Thymus (tissue), 11 donors: ENCODE measurements around the gene TPO. TPM values are rescaled to one million over a fixed set of nuclear protein-coding genes. Genes with fewer than 3 reads are reported as not detected.
"Not testable (repeated sequence)": the region's sequence is repeated elsewhere in the genome, so short reads cannot be mapped to it uniquely, and the experiment has no call there.

ENCODE experiments used
- DNase-seq, 9 donors: peaks; one replicate each; pipeline ENCODE4 v3.0.0-alpha.2; 2013; ENCODE audit warnings: low spot score in 9 of 9, low read depth in 6 of 9, missing footprints in 1 of 9
- H3K27ac ChIP-seq, 2 donors: one replicate each; pipeline ENCODE4 v1.5.1; 2013; ENCODE audit warnings: control low read depth in 1 of 2, low read depth in 1 of 2, low read length in 1 of 2, mild to moderate bottlenecking in 1 of 2, moderate library complexity in 1 of 2
- H3K27me3 ChIP-seq, 2 donors: one replicate each; pipeline ENCODE4 v1.5.1; 2013; ENCODE audit warnings: low read length in 1 of 2; ENCODE audit not compliant: control insufficient read depth in 2 of 2, insufficient read depth in 1 of 2
- H3K36me3 ChIP-seq, 2 donors: one replicate each; pipeline ENCODE4 v1.5.1; 2013; ENCODE audit warnings: low read length in 1 of 2, mild to moderate bottlenecking in 1 of 2, moderate library complexity in 1 of 2; ENCODE audit not compliant: control insufficient read depth in 2 of 2, insufficient read depth in 2 of 2
- H3K4me1 ChIP-seq, 2 donors: one replicate each; pipeline ENCODE4 v1.5.1; 2013; ENCODE audit warnings: low read length in 2 of 2; ENCODE audit not compliant: control insufficient read depth in 2 of 2, insufficient read depth in 2 of 2
- H3K4me3 ChIP-seq, 2 donors: one replicate each; pipeline ENCODE4 v1.5.1; 2013; ENCODE audit warnings: low read length in 2 of 2, control low read depth in 1 of 2, mild to moderate bottlenecking in 1 of 2
- H3K9me3 ChIP-seq, 2 donors: one replicate each; pipeline ENCODE4 v1.5.1; 2013; ENCODE audit warnings: low read length in 1 of 2, mild to moderate bottlenecking in 1 of 2; ENCODE audit not compliant: control insufficient read depth in 2 of 2, insufficient read depth in 1 of 2
- WGBS: extraction: QIAGEN DNeasy Blood & Tissue Kit; methylation state at CpG from one replicate; pipeline ENCODE4 v1.1.7; 2013; 5-methylcytosine and 5-hydroxymethylcytosine counted together
- polyA plus RNA-seq: library from polyadenylated mRNA; stranded (reverse); fragments of 200-250 nt; gene quantifications from one replicate; pipeline ENCODE4 v1.2.3, GENCODE V29; 2013
- total RNA-seq: library from RNA; stranded (reverse); fragments of 120-200 nt; gene quantifications from one replicate; pipeline ENCODE4 v1.2.4, GENCODE V29; 2013
- donor health status: healthy.

Gene TPO
- total and polyA plus RNA-seq, 2 donors: 0.05 to 2.0 TPM

DNA sequence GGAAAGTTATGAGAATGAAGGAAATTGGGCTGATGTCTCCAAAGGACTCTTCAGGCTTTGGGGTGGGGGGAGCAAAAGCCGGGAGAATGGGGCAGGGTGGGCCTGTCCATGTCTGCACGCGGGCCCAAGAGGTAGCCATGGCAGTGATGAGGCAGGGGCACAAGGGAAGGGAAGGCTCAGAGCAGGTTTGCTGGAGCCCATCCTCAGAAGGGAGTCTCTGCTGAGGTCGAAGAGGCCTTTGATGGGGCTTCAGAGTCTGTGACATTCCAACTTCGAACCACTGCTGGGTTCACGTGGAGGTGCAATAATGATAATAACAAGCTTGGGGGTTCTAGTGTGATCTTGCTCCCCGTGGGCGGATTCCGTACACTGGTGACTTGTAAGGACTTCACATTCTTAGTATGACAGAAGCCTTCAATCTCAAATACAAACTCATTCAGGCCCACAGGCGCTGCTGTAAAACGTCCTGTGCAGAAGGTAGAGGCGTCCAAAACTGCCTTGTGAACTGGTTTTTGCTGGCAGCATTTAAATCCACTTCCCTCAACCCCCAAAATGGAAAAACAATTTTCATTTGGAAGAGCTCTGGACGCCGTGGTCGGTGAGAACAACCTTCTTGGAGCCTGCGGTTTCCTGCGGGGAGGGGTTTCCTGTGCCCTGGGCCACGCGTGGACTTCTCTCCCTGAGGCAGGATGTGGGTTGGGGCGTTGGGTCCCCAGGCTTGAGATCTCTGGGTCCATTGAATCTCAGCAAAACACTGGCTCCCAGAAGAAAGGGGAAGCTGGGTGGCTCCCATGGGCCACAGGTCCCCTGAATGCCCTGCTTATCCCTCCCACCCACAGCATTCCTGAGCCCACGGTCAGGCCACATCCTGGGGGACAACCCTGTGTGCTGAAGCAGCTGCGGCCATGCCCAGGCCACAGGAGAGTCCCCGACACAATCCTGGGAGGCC, 151.0 kb downstream of the TPO start:
- Histone ChIP-seq H3K9me3 (peaks cover 0 to 12% of the 10 kb centered on the region in 2 donors), H3K4me3 (no peak overlapping the region), H3K4me1 (peaks cover 0 to 6% of the 10 kb centered on the region in 2 donors), H3K27me3 (peaks cover 0 to 6% of the 10 kb centered on the region in 2 donors), H3K36me3 (no peaks in the 10 kb centered on the region), H3K27ac (no peak overlapping the region)
- DNase-seq: peak in 2 of 9 donors; percentile 14 to 25
- 35% methylated on average over 23 of the region's 23 CpGs for WGBS

DNA sequence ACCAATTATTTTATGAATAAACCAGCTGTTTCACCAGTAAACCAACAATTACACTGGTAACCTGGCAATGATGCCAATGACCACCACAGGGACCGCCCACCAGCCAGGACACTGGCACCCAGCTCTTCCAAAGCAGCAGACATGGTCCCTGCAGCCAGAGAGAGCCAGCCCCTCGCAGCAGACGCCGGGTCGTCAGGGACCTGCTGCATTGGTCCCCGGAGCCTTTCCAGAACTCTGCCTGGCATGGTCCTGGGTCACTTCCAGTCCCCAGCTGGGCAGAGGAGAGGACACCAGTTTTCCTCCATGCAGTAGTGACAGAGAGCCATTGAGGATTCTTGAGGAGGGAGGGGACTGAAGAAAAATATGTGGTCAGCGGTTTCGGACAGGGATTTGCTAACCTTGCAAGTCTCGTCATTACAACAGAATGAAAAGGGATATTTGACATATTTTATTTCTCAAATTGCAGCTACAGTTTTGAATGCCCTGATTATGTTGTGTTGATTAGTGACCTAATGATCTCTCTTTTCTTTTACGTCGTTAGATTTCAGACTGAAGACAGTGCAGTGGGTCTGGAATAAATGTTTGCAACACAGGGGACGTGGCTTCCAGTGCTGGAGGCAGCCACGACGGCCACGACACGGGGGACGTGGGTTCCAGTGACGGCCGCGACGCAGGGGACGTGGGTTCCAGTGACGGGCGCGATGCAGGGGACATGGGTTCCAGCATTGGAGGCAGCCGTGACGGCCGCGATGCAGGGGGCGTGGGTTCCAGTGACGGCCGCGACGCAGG, 154.5 kb downstream of the TPO start:
- no peak for DNase-seq

DNA sequence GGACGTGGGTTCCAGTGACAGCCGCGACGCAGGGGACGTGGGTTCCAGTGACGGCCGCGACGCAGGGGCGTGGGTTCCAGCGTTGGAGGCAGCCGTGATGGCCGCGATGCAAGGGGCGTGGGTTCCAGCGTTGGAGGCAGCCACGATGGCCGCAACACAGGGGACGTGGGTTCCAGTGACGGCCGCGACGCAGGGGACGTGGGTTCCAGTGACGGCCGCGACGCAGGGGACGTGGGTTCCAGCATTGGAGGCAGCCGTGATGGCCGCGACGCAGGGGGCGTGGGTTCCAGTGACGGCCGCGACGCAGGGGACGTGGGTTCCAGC, 155.0 kb downstream of the TPO start:
- WGBS: 94% methylated on average over 39 of the region's 39 CpGs
- H3K27ac ChIP-seq, H3K27me3 ChIP-seq, H3K36me3 ChIP-seq, H3K4me3 ChIP-seq, DNase-seq, H3K4me1 ChIP-seq: not testable (repeated sequence)
- peaks cover 0 to 12% of the 10 kb centered on the region in 2 donors for H3K9me3 ChIP-seq

More for the DNA sequence above, 154.5 kb downstream of the TPO start:
- no peak overlapping the region for H3K27ac ChIP-seq
- no peaks in the 10 kb centered on the region for H3K36me3 ChIP-seq
- peaks cover 0 to 3% of the 10 kb centered on the region in 2 donors for H3K27me3 ChIP-seq
- no peak overlapping the region for H3K4me3 ChIP-seq
- 97% methylated on average over 34 of the region's 34 CpGs for WGBS
- H3K9me3 ChIP-seq: peaks cover 0 to 12% of the 10 kb centered on the region in 2 donors
- H3K4me1 ChIP-seq: peaks cover 0 to 6% of the 10 kb centered on the region in 2 donors

DNA sequence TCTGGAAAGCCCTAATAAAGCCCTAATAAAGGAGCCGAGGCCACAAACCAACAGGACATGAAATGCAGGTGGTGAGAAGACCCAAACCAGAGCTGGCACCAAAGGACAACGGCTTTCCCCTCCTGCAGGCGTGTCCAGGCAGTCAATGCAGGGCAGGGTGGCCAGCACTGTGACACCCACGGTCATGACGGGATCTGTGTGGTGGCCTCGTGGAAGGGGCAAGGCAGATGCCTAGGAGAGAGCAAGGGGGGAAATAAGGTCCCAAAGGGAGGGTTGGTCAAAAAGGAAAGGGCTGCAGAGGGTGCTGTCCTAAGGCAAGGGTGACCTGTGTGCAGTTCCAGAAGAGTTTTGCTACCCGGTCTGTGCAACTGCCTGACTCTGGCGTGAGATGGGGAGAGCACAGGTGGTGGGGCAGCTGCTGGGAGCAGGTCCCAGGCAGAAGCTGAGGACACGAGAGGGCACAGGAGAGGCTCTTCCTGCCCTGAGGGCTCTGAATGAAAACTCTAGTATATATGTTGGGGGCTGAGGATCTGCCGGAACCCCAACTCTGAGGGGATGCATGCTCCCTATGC, 156.7 kb downstream of the TPO start:
- Histone ChIP-seq H3K27me3 (no peaks in the 10 kb centered on the region), H3K27ac (no peak overlapping the region), H3K4me3 (no peak overlapping the region), H3K9me3 (peaks cover 0 to 7% of the 10 kb centered on the region in 2 donors), H3K4me1 (no peaks in the 10 kb centered on the region), H3K36me3 (no peaks in the 10 kb centered on the region)
- WGBS: 82% methylated on average over 10 of the region's 10 CpGs
- no peak for DNase-seq

DNA sequence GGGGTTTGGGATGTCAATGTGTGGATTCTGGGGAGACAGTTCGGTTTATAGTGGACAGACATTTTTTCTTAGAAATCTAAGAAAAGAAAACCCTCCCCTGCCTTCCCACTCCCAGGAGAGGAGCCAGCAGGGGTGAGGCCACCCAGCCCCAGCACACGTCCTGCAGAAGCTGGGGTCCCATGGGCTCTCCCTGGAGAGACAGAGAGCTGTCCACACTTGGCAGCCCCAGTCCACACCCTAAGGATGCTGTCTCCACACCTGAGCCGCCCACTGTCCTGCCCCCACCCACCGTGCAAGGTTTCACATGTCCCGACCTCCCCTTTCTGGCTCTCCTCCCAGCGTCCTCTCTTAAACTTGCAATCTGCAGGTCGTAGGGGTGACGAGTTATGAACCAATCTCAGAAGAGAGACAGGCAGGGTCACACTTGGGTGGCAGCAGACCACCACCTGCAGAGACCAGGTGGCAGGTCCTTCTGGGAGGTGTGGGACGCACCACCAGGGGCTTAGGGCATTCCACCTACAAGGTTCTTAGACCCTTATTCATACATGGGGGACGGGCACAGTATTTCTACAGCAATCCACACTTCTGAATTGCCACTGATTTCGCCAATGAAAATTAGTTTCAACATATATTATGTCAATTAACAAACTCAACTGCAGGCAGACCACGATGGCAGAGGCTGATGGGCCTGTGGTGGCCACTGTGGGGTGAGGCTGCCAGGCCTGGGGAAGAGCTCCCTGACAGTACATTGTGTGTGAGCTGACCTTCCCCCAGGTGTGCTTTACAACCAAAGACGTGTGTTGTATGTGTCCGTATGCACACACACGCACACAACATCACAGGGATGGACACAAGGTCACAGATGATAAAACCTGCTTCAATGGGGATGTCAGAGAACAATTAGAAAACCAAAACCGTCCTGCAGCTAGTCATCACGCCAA, 158.5 kb downstream of the TPO start:
- Histone ChIP-seq H3K4me1 (no peaks in the 10 kb centered on the region), H3K9me3 (peaks cover 0 to 4% of the 10 kb centered on the region in 2 donors), H3K4me3 (no peak overlapping the region), H3K36me3 (no peaks in the 10 kb centered on the region), H3K27ac (no peak overlapping the region), H3K27me3 (no peaks in the 10 kb centered on the region)
- DNase-seq: no peak
- WGBS: 88% methylated on average over 17 of the region's 17 CpGs

DNA sequence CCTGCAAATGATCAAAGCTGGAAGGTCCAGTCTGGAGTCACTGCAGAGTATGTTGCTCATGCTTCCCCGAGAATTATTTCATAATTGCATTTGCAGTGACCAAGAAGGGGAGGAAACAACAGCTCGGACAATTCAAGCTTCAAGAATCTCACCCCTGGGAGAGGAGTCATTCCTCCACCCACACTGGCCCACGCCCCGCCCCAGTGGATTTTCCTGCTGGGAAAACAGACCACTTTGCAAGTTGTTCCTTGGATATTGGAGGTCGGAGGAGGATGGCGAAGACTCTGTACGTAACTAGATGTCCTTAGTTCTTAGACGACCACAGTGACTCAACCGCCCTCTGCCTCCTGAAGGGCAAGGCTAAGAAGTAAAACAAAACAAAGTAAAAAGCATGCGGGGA, 159.4 kb downstream of the TPO start:
- Histone ChIP-seq H3K4me1 (no peaks in the 10 kb centered on the region), H3K27me3 (no peaks in the 10 kb centered on the region), H3K27ac (no peak overlapping the region), H3K4me3 (no peak overlapping the region), H3K9me3 (peaks cover 0 to 1% of the 10 kb centered on the region in 2 donors), H3K36me3 (no peaks in the 10 kb centered on the region)
- no peak for DNase-seq
- WGBS: 88% methylated on average over 10 of the region's 10 CpGs

DNA sequence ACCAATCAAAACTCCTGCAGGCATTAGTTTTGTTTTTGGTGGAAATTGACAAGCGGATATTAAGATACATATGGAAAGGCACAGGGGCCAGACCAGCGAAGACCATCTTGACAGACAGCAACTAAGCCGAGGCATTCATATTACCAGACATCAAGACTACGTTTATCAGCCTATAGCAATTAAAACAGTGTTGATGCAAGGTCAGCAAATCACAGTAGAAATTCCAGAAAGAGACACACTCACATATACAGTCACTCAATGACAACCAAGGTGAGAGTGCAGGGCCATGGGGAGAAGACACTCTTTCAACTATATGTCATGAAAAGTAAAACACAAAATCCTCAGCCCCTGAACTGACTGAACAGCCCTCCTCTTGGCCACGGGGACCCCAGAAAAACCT, 164.6 kb downstream of the TPO start:
- Histone ChIP-seq H3K9me3 (no peaks in the 10 kb centered on the region), H3K4me3 (no peak overlapping the region), H3K4me1 (no peaks in the 10 kb centered on the region), H3K36me3 (no peaks in the 10 kb centered on the region), H3K27me3 (no peaks in the 10 kb centered on the region), H3K27ac (no peak overlapping the region)
- WGBS: 91% methylated on average over 5 of the region's 5 CpGs
- no peak for DNase-seq

DNA sequence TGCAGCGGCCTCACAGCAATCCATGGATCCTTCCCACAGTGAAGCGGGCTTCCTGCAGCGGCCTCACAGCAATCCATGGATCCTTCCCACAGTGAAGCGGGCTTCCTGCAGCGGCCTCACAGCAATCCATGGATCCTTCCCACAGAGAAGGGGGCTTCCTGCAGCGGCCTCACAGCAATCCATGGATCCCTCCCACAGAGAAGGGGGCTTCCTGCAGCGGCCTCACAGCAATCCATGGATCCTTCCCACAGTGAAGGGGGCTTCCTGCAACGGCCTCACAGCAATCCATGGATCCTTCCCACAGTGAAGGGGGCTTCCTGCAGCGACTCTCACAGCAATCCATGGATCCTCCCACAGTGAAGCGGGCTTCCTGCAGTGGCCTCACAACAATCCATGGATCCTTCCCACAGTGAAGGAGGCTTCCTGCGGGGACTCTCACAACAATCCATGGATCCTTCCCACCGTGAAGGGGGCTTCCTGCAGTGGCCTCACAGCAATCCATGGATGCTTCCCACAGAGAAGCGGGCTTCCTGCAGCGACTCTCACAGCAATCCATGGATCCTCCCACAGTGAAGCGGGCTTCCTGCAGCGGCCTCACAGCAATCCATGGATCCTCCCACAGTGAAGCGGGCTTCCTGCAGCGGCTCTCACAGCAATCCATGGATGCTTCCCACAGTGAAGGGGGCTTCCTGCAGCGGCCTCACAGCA, 168.1 kb downstream of the TPO start:
- not testable (repeated sequence) for H3K27ac ChIP-seq, DNase-seq, H3K4me1 ChIP-seq, H3K4me3 ChIP-seq, H3K9me3 ChIP-seq, H3K36me3 ChIP-seq, H3K27me3 ChIP-seq
- WGBS: 90% methylated on average over 19 of the region's 19 CpGs
